ENCODE measurements around the gene MANF.

Gene MANF

DNA sequence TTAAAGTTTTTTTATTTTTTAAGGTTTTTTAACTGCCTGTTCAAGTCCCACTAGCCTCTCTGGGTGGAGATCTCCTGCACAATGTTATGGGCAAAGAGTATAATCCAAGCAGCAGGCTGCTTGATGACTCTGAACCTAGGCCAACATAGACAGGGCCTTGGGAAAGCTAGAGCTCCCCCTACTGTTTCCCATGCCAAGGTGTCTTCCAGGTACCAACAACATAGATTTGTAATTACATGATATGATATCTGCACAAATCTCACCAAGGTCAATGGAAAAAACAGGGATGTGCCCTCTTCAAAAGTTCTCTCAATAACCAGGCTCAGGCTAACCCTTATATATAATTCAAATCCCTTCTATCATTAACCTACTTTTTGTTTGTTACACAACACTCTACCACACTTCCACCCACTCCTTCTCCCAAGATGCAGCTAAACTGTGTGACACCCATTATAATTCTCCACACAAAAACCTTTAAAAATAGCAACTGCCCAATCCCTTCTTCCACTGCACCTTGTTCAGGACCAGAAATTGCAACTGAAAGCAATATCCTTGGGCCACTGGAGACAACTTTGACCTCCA, 49.7 kb downstream of the MANF start:
- DNase-seq (ENCODE audit: low read depth in 2 of 2) = peak in 1 of 2 donors; percentile 29

DNA sequence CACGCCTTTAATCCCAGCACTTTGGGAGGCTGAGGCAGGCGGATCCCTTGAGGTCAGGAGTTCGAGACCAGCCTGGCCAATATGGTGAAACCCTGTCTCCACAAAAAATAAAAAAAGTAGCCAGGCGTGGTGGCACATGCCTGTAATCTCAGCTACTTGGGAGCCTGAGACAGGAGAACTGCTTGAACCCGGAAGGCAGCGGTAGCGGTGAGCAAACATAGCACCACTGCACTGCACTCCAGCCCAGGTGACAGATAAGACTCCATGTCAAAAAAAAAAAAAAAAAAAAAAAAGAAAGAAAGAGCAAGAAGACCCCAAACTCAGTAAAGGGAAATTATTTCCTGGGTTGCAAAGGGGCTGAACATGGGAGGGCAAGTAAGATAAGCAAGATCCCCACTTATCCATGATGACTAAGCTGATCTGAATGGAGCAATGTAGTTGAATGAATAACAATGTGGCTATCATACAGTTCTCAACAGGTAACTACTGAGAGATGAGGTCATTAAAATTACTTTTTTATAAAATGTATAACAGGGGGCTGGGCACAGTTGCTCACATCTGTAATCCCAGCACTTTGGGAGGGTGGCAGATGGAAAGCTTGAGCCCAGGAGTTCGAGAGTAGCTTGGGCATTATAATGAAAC, 52.0 kb downstream of the MANF start:
- no peak for DNase-seq (ENCODE audit: low read depth in 2 of 2)
